ENCODE measurements around the gene RAI2.
A peak's percentile ranks its signal among the peaks of the same experiment; 100 is the strongest.

RAI2 gene

DNA sequence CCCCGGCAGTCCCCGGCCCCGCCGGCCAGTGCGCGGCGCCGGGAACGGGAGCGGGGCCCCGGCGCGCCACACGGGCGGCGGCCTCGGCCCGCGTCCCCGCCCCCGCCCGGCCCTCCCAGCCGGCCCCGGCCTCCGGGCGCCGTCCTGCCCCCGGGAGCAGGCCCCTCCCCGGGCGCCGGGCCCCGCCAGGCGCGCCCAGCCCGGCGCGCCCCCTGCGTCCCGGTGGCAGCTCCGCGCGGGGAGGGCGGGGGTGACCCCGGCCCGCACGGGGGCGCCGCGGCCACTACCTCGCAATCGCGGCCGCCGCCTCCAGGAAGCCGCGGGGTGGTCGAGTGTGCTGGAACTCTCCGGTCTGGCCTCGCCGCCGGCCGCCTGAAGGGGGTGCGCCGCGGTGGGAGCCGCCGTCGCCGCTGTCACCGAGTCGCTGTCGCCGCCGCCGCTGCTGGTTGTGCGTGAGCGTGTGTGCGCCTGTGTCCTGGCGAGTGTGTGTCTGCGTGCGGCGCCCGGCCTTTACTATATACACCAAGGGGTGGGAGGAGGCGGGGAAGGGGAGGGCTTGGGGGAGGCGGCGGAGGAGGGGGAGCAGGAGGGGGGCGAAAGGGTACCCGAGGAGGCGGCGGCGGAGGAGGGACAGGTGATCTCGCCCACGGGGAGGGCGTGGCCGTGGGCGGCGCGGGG, at the start of gene RAI2:
RAI2 (minus strand) TSS at position 488 of the 678 bp plus-strand sequence. CDS start 59,288 bp downstream, outside the sequence.
- no peak for DNase-seq (ENCODE audit: low read depth)
- TF ChIP-seq, protein P1, sequence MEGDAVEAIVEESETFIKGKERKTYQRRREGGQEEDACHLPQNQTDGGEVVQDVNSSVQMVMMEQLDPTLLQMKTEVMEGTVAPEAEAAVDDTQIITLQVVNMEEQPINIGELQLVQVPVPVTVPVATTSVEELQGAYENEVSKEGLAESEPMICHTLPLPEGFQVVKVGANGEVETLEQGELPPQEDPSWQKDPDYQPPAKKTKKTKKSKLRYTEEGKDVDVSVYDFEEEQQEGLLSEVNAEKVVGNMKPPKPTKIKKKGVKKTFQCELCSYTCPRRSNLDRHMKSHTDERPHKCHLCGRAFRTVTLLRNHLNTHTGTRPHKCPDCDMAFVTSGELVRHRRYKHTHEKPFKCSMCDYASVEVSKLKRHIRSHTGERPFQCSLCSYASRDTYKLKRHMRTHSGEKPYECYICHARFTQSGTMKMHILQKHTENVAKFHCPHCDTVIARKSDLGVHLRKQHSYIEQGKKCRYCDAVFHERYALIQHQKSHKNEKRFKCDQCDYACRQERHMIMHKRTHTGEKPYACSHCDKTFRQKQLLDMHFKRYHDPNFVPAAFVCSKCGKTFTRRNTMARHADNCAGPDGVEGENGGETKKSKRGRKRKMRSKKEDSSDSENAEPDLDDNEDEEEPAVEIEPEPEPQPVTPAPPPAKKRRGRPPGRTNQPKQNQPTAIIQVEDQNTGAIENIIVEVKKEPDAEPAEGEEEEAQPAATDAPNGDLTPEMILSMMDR (IDR thresholded peaks at IDR 0.05; ENCODE audit: control insufficient read depth, insufficient read depth, low read depth, low read length, missing control alignments) = no peak
- peak within 1 kb of the TSS; percentile 20 for H3K4me3 ChIP-seq (ENCODE audit: control insufficient read depth, low read depth, low read length)

DNA sequence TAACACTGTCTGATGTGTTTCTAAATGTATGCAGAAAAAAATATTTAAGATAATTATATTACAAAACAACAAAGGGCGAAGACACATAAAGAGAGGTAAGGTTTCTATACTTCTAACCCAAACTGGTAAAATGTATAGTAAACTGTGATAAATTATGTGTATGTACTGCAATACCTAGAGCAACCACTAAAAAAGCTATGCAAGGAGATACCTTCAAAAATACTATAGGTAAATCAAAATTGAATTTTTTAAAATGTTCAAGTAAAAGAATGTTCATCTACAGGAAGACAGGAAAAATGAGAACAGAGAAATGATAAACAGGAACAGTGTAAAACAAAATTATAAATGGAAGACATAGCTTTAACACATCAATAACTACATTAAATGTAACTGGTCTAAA, 27.3 kb upstream of the RAI2 start:
- H3K4me3 ChIP-seq (ENCODE audit: control insufficient read depth, low read depth, low read length) = no peak overlapping the region
- TF ChIP-seq, protein P1 (IDR thresholded peaks at IDR 0.05; ENCODE audit: control insufficient read depth, insufficient read depth, low read depth, low read length, missing control alignments) = no peak
- DNase-seq (ENCODE audit: low read depth) = no peak

- DNase-seq (ENCODE audit: low read depth) = no peak
- no peak overlapping the region for H3K4me3 ChIP-seq (ENCODE audit: control insufficient read depth, low read depth, low read length)
- TF ChIP-seq, protein P1 (IDR thresholded peaks at IDR 0.05; ENCODE audit: control insufficient read depth, insufficient read depth, low read depth, low read length, missing control alignments) = no peak
These were observed 21.6 kb upstream of the RAI2 start for GRCh38 chrX:17882680-17883079.

GRCh38 chrX:17878028-17878670, 17.1 kb upstream of the RAI2 start:
- TF ChIP-seq, protein P1 (IDR thresholded peaks at IDR 0.05; ENCODE audit: control insufficient read depth, insufficient read depth, low read depth, low read length, missing control alignments) = no peak
- no peak for DNase-seq (ENCODE audit: low read depth)
- H3K4me3 ChIP-seq (ENCODE audit: control insufficient read depth, low read depth, low read length) = no peak overlapping the region

DNA sequence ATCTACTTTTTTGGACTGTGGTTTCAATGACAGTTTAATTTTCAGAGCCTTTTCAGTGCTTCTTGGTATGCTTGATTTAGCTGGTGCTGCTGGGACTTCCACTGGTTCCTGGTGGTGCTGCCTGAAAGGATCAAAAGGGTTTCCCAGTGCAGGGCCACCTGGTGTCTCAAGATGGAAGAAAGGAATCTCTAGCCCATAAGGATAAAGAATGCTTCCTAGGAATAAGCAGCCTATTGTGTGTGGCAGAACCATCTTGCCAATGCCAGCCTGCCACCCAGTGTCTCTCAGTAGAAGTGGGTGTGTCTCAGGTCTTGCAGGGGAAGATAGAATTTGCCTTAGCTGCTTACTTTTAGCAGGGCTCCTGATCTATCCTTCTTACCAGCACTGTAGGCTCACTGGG, 15.0 kb upstream of the RAI2 start:
- DNase-seq (ENCODE audit: low read depth) = no peak
- TF ChIP-seq, protein P1 (IDR thresholded peaks at IDR 0.05; ENCODE audit: control insufficient read depth, insufficient read depth, low read depth, low read length, missing control alignments) = no peak

GRCh38 chrX:17869580-17869979, 8.5 kb upstream of the RAI2 start:
- DNase-seq (ENCODE audit: low read depth) = no peak
- H3K4me3 ChIP-seq (ENCODE audit: control insufficient read depth, low read depth, low read length) = no peak overlapping the region
- TF ChIP-seq, protein P1 (IDR thresholded peaks at IDR 0.05; ENCODE audit: control insufficient read depth, insufficient read depth, low read depth, low read length, missing control alignments) = no peak

More for the DNA sequence above, 15.0 kb upstream of the RAI2 start:
- no peak overlapping the region for H3K4me3 ChIP-seq (ENCODE audit: control insufficient read depth, low read depth, low read length)
